Gastroesophageal sphincter (tissue), 3 donors: ENCODE results near the gene LINC00305.

Source experiments
- POLR2A ChIP-seq, 2 donors: fragments of 450-650 bp; IDR thresholded peaks; one replicate each; pipeline ENCODE4 v1.6.1; 2017; ENCODE audit warnings: antibody characterized with exemption in 2 of 2, mild to moderate bottlenecking in 2 of 2, moderate library complexity in 1 of 2
- POLR2AphosphoS5 ChIP-seq: sonication (generic); formaldehyde crosslinking; IDR thresholded peaks from one replicate; pipeline ENCODE4 v1.6.1; 2017; ENCODE audit warnings: antibody characterized with exemption
- TF ChIP-seq, protein P1 (sequence below), 4 experiments: fragments of 200-600 bp in 2 of 4; fragments of 450-650 bp in 2 of 4; sonication (generic) in 1 of 4; IDR thresholded peaks; one replicate each; pipeline ENCODE4 v1.5.1; 2017 to 2019; ENCODE audit warnings: antibody characterized with exemption in 4 of 4, mild to moderate bottlenecking in 2 of 4, moderate library complexity in 2 of 4

- no peak for TF ChIP-seq POLR2AphosphoS5
- no peak for TF ChIP-seq POLR2A (IDR thresholded peaks at IDR 0.05)
- TF ChIP-seq, protein P1, sequence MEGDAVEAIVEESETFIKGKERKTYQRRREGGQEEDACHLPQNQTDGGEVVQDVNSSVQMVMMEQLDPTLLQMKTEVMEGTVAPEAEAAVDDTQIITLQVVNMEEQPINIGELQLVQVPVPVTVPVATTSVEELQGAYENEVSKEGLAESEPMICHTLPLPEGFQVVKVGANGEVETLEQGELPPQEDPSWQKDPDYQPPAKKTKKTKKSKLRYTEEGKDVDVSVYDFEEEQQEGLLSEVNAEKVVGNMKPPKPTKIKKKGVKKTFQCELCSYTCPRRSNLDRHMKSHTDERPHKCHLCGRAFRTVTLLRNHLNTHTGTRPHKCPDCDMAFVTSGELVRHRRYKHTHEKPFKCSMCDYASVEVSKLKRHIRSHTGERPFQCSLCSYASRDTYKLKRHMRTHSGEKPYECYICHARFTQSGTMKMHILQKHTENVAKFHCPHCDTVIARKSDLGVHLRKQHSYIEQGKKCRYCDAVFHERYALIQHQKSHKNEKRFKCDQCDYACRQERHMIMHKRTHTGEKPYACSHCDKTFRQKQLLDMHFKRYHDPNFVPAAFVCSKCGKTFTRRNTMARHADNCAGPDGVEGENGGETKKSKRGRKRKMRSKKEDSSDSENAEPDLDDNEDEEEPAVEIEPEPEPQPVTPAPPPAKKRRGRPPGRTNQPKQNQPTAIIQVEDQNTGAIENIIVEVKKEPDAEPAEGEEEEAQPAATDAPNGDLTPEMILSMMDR (IDR thresholded peaks at IDR 0.05), result no peak
Measured at GRCh38 chr18:64183665-64184064, 34.8 kb upstream of the LINC00305 start.
